Stimulated activated CD4-positive, alpha-beta T cell treated with anti-CD3 and anti-CD28 coated beads, Interleukin-2, amount 100 ng/mL, for 24 hours (primary cell): Measurements from ENCODE around the gene SHISA7.
"Not testable (repeated sequence)": the region's sequence is repeated elsewhere in the genome, so short reads cannot be mapped to it uniquely, and the experiment has no call there.

ENCODE experiments used
- DNase-seq, 2 donors: peaks; one replicate each; pipeline ENCODE4 v3.0.0-alpha.2; 2020

Gene SHISA7

GRCh38 chr19:55462722-55463121, 19.6 kb upstream of the SHISA7 start:
- no peak for DNase-seq

GRCh38 chr19:55461974-55462626, 19.0 kb upstream of the SHISA7 start:
- DNase-seq, result no peak

DNA sequence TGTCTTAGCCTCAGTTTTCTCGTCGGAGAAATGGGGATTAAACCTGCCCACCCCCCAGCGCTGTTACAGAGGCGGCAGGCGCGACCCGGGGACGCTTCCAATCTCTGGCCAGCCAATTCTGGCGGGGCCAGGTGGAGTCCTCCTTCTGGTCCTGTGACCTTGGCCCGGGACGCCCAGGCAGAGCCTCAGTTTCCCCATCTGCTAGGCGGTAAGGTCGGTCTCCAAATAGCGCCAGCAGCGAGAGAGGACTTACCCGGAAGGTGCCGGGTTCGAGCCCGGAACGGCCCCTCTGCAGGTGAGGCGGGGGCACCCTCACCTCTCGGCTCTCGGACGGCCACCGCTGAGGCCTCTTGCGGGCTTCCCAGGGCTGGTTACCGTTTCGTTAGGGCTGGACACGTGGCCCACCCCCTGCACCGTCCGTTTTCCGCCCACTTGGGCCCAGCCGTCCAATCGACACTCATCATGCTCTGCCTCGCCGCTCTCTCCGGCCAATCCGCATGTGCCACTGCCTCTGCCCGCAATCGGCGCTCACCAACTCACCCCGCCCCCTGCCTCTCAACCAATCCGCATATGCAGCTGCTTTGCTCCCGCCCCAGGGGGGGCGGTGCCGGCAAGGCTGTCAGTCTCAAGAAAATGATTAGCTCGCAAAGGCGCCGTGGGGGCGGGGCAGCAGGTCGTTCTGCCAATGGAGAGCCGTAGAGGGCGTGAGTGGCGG, 18.3 kb upstream of the SHISA7 start, which contains the start of gene ISOC2:
TSS of gene ISOC2 (minus strand) at position 384 of the 715 bp plus-strand sequence. CDS start 5,156 bp downstream, outside the sequence.
- DNase-seq, result peak; percentile 100

GRCh38 chr19:55460670-55461258, 17.7 kb upstream of the SHISA7 start:
- peak; percentile 48 to 64 for DNase-seq

- no peak for DNase-seq
Measured at GRCh38 chr19:55459950-55460657, 17.0 kb upstream of the SHISA7 start.

GRCh38 chr19:55459551-55459949, 16.4 kb upstream of the SHISA7 start:
- no peak for DNase-seq

- no peak for DNase-seq
Measured at GRCh38 chr19:55457683-55458457, 14.8 kb upstream of the SHISA7 start.

GRCh38 chr19:55456347-55456746, 13.2 kb upstream of the SHISA7 start:
- no peak for DNase-seq

DNA sequence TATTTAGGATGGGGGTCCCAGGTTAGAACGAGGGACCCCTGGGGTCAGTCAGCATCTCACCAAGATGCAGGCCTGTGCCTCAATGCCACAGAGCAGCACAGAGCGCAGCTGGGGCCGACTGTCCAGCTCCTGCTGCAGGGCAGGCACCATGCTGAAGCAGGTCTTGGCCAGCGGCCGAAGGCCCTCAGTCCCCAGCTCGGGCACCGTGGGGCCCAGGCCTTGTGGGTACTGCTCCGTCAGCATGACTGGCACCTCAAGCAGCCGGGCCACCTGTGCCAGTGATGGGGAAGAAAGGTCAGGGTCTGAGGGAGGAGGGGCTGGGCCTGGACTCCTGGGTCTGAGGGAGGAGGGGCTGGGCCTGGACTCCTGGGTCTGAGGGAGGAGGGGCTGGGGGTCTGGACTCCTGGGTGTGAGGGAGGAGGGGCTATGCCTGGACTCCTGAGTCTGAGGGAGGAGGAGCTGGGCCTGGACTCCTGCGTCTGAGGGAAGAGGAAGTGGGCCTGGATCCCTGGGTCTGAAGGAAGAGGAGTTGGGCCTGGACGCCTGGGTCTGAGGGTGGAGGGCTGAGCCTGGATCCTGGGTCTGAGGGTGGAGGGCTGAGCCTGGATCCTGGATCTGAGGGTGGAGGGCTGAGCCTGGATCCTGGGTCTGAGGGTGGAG, 12.6 kb upstream of the SHISA7 start:
- no peak for DNase-seq

- peak; percentile 56 to 61 for DNase-seq
Measured at GRCh38 chr19:55454787-55455243, 11.7 kb upstream of the SHISA7 start.

DNA sequence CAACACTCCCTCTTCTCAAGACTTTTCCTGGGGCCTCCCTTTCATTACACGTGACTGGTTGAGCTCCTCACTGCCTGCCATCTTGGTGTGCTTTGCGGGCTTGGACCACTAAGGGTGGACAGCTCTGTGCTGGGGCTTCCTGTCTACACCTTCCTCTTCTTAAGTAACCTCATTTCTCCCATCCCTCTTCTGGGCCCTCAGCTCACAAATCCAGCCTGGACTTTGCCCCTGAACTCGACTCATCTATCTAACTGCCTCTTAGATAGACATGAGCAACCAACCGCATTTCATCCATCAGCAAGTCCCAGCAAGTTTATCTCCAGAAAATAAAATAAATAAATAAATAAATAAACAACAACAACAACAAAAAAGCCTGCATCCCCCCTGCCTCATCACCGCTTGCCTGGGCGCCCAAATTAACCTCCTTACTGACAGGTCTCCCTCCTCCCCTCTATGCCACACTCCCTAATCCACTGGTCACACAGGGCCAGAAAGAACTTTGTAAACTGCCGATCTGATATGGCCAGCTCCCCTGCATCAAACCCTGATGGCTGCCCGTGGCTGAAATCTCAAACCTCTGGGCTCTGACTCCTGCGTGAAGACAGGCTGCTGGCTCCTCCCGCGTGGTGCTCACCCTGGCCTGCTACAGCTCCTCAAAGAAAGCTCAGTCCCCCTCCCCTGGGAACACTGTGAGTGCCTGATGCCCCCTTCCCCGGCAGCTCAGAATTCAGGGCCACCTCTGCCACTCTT, 10.6 kb upstream of the SHISA7 start:
- no peak for DNase-seq

- peak; percentile 40 to 45 for DNase-seq
Measured at GRCh38 chr19:55452749-55453346, 9.7 kb upstream of the SHISA7 start.

DNA sequence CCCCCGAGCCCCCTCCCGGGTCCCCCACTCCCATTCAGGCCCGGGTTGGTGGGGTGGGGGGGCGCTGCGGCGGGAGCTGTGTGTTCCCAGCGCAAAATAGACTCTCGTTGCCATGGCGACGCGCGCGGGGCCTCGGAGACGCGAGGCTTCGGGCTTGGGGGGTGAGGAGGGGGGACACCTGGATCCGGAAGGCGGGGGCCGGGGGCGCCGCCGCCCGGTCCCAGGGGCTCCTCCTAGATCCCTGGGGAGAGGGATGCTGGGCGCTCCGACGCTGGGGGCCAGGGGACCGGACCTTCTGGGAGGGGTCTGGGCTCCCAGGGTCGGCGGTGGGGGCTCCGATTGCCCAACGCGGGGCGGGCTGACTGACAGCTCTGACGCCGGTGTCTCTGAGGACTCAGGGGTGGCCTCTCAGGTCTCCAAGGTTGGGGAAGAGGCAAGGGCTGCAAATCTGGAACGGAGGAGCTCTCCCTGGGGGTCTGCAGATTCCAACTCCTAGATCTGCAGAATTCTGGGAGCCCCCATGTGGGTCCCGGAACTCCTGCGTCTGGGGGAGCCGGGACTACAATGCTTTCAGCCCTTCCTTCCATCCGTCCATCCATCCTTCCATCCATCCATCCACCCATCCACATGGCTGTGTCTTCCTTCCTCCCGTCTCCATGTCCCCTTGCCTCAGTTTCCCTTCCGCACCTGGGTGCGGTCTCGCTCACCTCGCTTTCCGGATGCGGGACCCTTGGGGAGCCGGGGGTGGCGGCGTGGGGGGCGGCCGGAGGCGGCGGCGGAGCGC, 9.1 kb upstream of the SHISA7 start:
- no peak for DNase-seq

- DNase-seq, result no peak
Measured at GRCh38 chr19:55451163-55451964, 8.3 kb upstream of the SHISA7 start.

GRCh38 chr19:55449469-55449868, 6.4 kb upstream of the SHISA7 start:
- DNase-seq, result no peak

DNA sequence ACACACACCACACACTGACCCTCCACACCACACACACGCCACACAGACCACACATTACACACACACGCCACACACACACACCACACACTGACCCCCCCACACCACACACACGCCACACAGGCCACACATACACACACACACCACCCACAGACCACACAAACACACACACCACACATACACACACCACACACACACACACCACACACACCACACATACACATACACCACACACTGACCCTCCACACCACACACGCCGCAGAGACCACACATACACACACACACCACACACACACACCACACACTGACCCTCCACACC, 5.0 kb upstream of the SHISA7 start:
- not testable (repeated sequence) for DNase-seq

DNA sequence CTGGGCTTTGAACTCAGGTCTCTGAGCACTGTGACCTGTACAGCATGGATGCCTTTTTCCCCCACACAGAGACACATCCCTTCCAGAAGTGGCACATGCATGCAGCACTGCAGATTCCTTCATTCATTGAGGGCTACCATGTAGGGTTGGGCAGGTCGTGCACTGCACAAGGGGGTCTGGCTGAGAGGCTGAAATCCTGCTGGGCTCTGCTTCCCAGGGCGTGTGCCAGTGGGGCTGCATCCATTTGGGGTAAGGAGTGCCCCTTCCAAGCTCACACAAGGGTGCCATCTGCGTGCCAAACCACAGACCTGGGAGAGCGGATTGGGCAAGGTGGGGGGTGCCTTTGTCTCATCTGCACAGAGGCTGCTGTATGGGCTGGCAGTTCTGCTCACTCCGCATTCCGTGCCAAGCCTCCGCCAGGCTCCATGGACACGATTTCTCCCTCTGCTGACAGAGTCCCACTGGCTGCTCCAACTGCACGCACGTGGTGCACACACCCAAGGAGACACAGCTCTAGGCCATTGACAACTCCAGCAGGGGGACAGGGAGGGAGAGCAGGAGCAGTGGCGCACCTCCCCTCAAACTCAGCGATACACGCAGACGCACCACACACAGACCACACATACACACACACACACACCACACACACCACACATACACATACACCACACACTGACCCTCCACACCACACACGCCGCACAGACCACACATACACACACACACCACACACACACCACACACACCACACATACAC, 4.5 kb upstream of the SHISA7 start:
- no peak for DNase-seq

GRCh38 chr19:55446060-55446459, 3.0 kb upstream of the SHISA7 start:
- DNase-seq, result no peak
